HG03095 (cell line): ENCODE results near the gene DCHS2.
"Not testable (repeated sequence)": the region's sequence is repeated elsewhere in the genome, so short reads cannot be mapped to it uniquely, and the experiment has no call there.

Experiments
- ATAC-seq: cut with Tn5 transposase; IDR thresholded peaks from one replicate; pipeline ENCODE4 v1.9.1; 2021; ENCODE audit warnings: moderate library complexity; ENCODE audit not compliant: unreplicated experiment

Gene DCHS2

DNA sequence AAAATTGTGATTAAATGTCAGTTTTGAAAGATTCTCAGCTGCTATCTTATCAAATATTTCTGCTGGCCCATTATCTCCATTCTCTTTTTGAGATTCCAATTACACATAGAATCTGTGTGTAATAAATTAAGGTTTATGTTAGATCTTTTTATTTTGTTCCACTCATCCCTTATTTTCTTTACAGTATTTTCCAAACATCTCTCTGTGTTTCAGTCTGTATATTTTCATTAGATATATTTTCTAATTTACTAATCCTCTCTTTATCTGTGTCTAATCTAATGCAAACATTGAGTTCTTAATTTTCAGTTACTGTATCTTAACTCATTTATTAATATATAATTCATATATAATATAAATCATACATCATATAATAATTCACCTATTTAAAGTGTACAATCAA lies 268.7 kb downstream of the DCHS2 start:
- no peak for ATAC-seq

DNA sequence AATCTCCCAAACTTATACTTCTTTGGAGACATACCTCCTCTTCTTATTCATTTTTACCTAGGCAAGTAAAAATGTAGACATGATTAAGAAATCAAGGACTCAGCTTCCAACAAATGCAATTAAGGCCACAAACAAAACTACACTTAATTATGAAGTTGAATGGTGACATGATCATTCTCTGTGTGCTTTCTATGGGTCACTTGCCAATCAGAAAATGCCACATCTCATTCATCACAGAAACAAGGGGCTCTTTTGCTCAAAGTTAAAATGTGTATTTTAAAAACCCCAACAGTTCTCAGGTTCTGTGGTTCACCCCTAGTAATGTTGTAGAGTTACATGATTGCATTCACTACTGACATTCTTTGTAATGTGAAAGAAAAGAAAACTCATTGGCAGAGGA lies 273.5 kb downstream of the DCHS2 start:
- ATAC-seq: no peak

- ATAC-seq: not testable (repeated sequence)
Observed at GRCh38 chr4:154217384-154217783, 274.2 kb downstream of the DCHS2 start.

DNA sequence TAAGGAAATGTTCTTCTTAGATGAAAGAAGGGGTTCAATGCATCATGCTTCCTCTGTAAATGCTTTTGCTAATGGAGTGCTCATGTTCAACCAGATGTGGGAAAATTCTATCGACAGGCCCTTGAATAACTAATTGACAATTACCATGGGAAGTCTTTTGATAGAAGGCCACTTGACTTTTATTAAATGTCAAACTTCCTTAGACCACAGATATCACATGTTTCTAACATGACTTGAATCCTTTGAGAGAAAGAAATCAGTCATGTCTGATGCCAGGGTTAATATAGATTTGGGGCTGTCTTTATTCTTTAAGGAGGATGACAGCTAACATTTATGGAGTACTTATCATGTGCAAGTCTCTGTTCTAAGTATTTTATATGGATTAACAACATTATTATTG lies 280.1 kb downstream of the DCHS2 start:
- no peak for ATAC-seq

DNA sequence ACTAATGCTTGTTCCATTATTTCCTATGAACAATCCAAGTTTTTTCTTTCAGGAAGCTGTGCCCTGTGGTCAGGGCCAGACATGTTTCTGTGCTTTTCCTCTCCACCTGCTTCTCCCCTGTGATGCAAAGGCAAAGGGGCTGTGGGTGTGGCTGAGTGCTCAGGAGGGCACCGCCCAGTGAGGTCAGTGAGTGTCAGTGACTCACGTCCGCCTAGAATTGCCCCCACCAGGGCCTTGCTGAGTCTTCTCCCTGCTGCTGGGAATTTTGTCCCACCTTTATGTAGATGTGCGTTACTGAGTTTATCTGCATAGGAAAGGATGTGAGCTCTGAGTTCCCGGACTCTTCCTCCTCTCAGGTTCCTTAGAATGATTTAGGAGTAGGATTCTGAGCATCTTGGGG lies 283.2 kb downstream of the DCHS2 start:
- ATAC-seq: no peak

DNA sequence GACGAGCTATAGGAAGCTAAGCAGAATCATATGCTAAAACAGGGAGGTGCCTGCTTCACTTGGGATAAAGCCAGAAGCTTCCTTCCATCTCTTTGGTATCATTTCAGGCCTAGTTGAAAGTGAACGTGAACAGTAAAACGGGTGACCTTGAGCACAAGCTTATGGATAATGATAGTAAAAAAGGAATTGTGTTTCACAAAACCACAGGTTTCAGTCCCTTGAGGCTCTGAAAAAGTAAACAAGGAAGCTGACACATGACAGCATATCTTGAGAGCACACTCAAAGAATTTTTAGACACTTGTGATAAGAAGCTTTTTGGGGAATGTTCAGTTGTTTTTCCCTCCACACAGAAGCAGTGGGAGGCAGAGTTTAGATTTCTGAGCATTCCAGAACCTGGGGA lies 286.1 kb downstream of the DCHS2 start:
- ATAC-seq: no peak

DNA sequence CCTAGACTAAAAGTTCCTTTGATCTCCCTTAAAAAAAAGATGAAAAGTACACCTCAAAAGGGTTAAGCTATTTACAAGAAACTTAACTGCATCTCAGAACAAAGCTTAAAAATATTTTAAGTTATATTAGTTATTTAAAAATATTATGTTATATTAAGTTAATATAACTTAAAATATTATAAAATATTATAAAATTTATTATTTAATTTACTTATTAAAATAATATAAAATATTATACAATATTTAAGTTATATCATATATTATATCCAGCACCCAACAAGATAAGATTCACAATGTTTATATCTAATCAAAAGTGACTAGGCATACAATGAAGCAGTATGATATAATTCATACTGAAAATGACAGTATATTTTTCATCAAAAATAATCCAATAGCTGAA lies 296.9 kb downstream of the DCHS2 start:
- ATAC-seq: no peak

DNA sequence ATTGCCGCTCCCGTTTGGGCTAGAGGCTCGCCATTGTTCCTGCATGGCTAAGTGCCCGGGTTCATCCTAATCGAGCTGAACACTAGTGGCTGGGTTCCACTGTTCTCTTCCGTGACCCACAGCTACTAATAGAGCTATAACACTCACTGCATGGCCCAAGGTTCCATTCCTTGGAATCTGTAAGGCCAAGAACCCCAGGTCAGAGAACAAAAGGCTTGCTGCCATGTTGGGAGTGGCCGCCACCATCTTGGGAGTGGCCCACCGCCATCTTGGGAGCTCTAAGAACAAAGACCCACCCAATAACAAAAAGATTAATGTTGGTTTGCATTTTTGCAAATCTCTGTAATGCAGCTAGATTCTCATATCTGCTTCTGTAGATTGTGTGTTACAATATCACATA lies 299.0 kb downstream of the DCHS2 start:
- ATAC-seq: no peak

DNA sequence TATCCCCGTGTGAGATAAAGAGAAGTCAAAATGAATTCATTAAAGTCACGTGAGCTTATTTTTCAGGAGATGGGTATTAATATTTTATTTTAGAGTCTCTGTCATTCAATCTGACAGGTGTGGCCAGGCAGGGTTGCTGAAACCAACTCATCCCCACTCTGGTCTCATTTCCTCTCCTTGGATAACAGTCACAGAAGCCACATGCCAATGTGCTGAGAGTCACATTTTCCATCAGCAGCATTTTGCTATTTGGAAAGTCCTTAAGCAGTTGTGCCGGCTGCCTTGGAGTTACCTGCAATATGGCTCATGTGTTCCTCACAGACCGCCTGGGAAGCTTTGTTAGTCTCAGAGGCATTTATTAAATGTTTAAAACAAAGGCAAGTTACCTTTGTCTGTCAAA lies 302.3 kb downstream of the DCHS2 start:
- no peak for ATAC-seq

GRCh38 chr4:154186888-154187287 lies 304.7 kb downstream of the DCHS2 start:
- no peak for ATAC-seq

- no peak for ATAC-seq
Observed at GRCh38 chr4:154186035-154186434, 305.6 kb downstream of the DCHS2 start.

DNA sequence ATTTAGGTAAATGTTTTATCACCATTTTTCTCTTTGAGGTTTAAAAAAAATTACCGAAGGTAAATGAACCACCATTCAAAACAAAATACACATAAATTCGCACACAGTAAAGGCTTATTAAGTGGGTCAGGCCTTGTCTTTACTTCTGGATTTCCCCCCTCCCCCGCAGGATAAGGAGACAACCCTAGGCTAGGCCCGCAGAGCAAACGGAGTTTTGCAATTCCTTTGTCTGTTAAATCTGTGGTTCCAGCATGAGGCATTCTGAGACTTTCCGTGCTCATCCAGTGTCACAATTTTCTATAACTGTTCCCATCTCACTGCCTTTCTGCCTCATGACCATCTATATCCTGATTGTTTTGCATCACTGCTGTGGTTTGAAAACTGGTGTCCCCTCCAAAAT lies 307.4 kb downstream of the DCHS2 start:
- no peak for ATAC-seq

DNA sequence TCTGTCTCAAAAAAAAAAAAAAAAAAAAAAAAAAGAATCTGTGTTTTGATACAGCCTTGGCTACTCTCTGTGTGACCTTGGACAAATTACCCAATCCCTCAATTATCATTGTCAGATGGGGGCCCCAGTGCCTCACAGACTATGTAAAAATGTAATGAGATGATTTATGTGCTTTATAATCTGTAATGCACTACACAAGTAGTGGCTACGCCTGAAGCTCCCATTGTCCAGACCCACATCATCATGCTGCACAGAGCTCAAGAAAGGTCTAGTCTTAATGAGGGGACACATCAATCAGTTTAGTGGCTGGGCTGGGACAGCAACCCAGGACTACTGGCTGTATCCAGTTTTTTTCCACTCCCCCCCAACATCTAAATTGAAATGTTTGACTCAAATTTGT lies 308.3 kb downstream of the DCHS2 start:
- ATAC-seq: no peak
